Osteoblast (primary cell): Measurements from ENCODE around the gene GALE. TPM values are rescaled to one million over a fixed set of nuclear protein-coding genes. Genes with fewer than 3 reads are reported as not detected.

Experiments
- DNase-seq: peaks from one replicate; pipeline ENCODE4 v3.0.0; 2011; ENCODE audit warnings: low spot score, mixed read lengths; ENCODE audit not compliant: insufficient read length; ENCODE audit errors: missing footprints
- H2AFZ ChIP-seq: 2 replicates; pipeline ENCODE4 v1.6.0; 2011; ENCODE audit warnings: mild to moderate bottlenecking, low read length
- H3K27ac ChIP-seq: 2 replicates; pipeline ENCODE4 v1.5.1; 2011; ENCODE audit warnings: mild to moderate bottlenecking, low read depth, low read length, moderate library complexity
- H3K27me3 ChIP-seq: 2 replicates; pipeline ENCODE4 v1.6.0; 2012; ENCODE audit warnings: mild to moderate bottlenecking, control low read depth, inconsistent platforms, low read length, moderate library complexity; ENCODE audit not compliant: insufficient read depth
- H3K36me3 ChIP-seq: 2 replicates; pipeline ENCODE4 v1.5.1; 2011; ENCODE audit warnings: mild to moderate bottlenecking, low read length, control low read depth, moderate library complexity; ENCODE audit not compliant: insufficient read depth
- H3K4me1 ChIP-seq: 2 replicates; pipeline ENCODE4 v1.5.1; 2011; ENCODE audit warnings: mild to moderate bottlenecking, low read length, control low read depth, moderate library complexity; ENCODE audit not compliant: insufficient read depth
- H3K4me2 ChIP-seq: 2 replicates; pipeline ENCODE4 v1.6.0; 2011; ENCODE audit warnings: mild to moderate bottlenecking, low read length; ENCODE audit not compliant: insufficient read depth
- H3K4me3 ChIP-seq: fragments of 200-600 bp; sonication (generic); 3 replicates; pipeline ENCODE4 v1.5.1; 2012; ENCODE audit warnings: mild to moderate bottlenecking, low read length, inconsistent platforms; ENCODE audit not compliant: insufficient read depth
- H3K79me2 ChIP-seq: 2 replicates; pipeline ENCODE4 v1.6.0; 2012; ENCODE audit warnings: mild to moderate bottlenecking, low read length, control low read depth, inconsistent platforms; ENCODE audit not compliant: insufficient read depth
- H3K9me3 ChIP-seq: 2 replicates; pipeline ENCODE4 v1.5.1; 2011; ENCODE audit warnings: low read depth, low read length, control low read depth
- H4K20me1 ChIP-seq: 2 replicates; pipeline ENCODE4 v1.6.0; 2012; ENCODE audit warnings: mild to moderate bottlenecking, low read length, control low read depth; ENCODE audit not compliant: insufficient read depth
- total RNA-seq: library from RNA; depleted of rRNA; stranded (reverse); fragments of >200 nt; gene quantifications from 2 replicates; pipeline ENCODE4 v1.2.3, GENCODE V29; 2012
- TF ChIP-seq, protein P1 (sequence below): IDR thresholded peaks from 2 replicates; pipeline ENCODE4 v1.5.1; 2011; ENCODE audit warnings: mild to moderate bottlenecking, low read depth, low read length, moderate library complexity; ENCODE audit errors: extremely low read depth

GALE gene
- total RNA-seq, 1 donor: 13.4 TPM

GRCh38 chr1:23816361-23816760, 15.8 kb upstream of the GALE start:
- Histone ChIP-seq H3K27ac (no peak overlapping the region), H3K9me3 (no peaks in the 10 kb centered on the region), H3K36me3 (peaks cover 38% of the 10 kb centered on the region), H2AFZ (no peak overlapping the region), H3K79me2 (no peaks in the 10 kb centered on the region), H4K20me1 (no peaks in the 10 kb centered on the region), H3K4me3 (no peak overlapping the region), H3K27me3 (no peaks in the 10 kb centered on the region), H3K4me1 (no peaks in the 10 kb centered on the region), H3K4me2 (no peak overlapping the region)
- no peak for DNase-seq
- TF ChIP-seq, protein P1, sequence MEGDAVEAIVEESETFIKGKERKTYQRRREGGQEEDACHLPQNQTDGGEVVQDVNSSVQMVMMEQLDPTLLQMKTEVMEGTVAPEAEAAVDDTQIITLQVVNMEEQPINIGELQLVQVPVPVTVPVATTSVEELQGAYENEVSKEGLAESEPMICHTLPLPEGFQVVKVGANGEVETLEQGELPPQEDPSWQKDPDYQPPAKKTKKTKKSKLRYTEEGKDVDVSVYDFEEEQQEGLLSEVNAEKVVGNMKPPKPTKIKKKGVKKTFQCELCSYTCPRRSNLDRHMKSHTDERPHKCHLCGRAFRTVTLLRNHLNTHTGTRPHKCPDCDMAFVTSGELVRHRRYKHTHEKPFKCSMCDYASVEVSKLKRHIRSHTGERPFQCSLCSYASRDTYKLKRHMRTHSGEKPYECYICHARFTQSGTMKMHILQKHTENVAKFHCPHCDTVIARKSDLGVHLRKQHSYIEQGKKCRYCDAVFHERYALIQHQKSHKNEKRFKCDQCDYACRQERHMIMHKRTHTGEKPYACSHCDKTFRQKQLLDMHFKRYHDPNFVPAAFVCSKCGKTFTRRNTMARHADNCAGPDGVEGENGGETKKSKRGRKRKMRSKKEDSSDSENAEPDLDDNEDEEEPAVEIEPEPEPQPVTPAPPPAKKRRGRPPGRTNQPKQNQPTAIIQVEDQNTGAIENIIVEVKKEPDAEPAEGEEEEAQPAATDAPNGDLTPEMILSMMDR: no peak

GRCh38 chr1:23814016-23814415, 13.5 kb upstream of the GALE start:
- TF ChIP-seq, protein P1: no peak
- Histone ChIP-seq H4K20me1 (no peaks in the 10 kb centered on the region), H3K79me2 (no peaks in the 10 kb centered on the region), H3K36me3 (peaks cover 38% of the 10 kb centered on the region), H3K27ac (no peak overlapping the region), H3K4me2 (no peak overlapping the region), H3K4me1 (no peaks in the 10 kb centered on the region), H2AFZ (no peak overlapping the region), H3K27me3 (no peaks in the 10 kb centered on the region), H3K9me3 (no peaks in the 10 kb centered on the region), H3K4me3 (no peak overlapping the region)
- DNase-seq: peak; percentile 39

GRCh38 chr1:23810818-23811540, 10.4 kb upstream of the GALE start:
- H2AFZ ChIP-seq: no peak overlapping the region

DNA sequence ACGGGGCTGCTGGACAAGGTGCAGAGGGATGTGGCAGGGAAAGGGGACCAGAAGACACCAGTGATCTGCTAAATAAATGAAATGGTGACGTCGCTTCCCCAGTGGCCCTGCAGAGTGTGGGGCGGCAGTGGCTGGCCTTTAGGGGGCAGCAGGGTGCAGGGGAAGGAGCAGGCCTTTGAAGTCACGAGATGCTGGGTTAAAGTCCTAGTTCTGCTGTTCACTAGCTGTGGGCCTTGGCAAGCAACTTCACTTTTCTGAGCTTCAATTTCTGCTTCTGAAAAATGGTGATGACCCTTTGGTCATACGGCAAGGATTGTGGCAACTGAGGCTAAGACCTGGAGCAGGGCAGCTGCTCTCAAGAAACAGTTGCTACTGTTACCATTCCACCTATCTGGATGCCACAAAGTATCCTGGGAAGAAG, 9.2 kb upstream of the GALE start:
- H3K4me2 ChIP-seq: no peak overlapping the region
- H3K27me3 ChIP-seq: no peaks in the 10 kb centered on the region
- peaks cover 28% of the 10 kb centered on the region for H3K36me3 ChIP-seq
- no peaks in the 10 kb centered on the region for H3K4me1 ChIP-seq
- no peak overlapping the region for H3K27ac ChIP-seq
- no peaks in the 10 kb centered on the region for H3K9me3 ChIP-seq
- no peak overlapping the region for H2AFZ ChIP-seq
- TF ChIP-seq, protein P1: peak; percentile 87
- H3K4me3 ChIP-seq: no peak overlapping the region
- H4K20me1 ChIP-seq: no peaks in the 10 kb centered on the region
- DNase-seq: peak; percentile 92
- no peaks in the 10 kb centered on the region for H3K79me2 ChIP-seq

More at GRCh38 chr1:23810818-23811540, 10.4 kb upstream of the GALE start:
- TF ChIP-seq, protein P1: peak; percentile 70
- no peaks in the 10 kb centered on the region for H3K9me3 ChIP-seq
- H3K36me3 ChIP-seq: peaks cover 32% of the 10 kb centered on the region
- no peak overlapping the region for H3K27ac ChIP-seq
- no peak overlapping the region for H3K4me2 ChIP-seq
- DNase-seq: peak; percentile 54
- H3K79me2 ChIP-seq: no peaks in the 10 kb centered on the region
- no peak overlapping the region for H3K4me3 ChIP-seq
- H3K4me1 ChIP-seq: no peaks in the 10 kb centered on the region
- H4K20me1 ChIP-seq: no peaks in the 10 kb centered on the region
- H3K27me3 ChIP-seq: no peaks in the 10 kb centered on the region
